Measurements from ENCODE around the gene C16orf92.

- TF ChIP-seq CTCF (IDR thresholded peaks at IDR 0.05; ENCODE audit: insufficient read depth, low read depth, low read length) (no peak), EZH2 (IDR thresholded peaks at IDR 0.05; ENCODE audit: insufficient read depth, low read length) (no peak)
Measured at GRCh38 chr16:29986931-29987330, 36.1 kb upstream of the C16orf92 start.
